Activated CD8-positive, alpha-beta memory T cell treated with anti-CD3 and anti-CD28 coated beads, Interleukin-2, amount 50 U/mL, for 24 hours (primary cell): ENCODE results near the gene TFF1.

Experiments used
- DNase-seq: peaks from one replicate; pipeline ENCODE4 v3.0.0-alpha.2; 2020; ENCODE audit errors: extremely low read depth

TFF1 gene

DNA sequence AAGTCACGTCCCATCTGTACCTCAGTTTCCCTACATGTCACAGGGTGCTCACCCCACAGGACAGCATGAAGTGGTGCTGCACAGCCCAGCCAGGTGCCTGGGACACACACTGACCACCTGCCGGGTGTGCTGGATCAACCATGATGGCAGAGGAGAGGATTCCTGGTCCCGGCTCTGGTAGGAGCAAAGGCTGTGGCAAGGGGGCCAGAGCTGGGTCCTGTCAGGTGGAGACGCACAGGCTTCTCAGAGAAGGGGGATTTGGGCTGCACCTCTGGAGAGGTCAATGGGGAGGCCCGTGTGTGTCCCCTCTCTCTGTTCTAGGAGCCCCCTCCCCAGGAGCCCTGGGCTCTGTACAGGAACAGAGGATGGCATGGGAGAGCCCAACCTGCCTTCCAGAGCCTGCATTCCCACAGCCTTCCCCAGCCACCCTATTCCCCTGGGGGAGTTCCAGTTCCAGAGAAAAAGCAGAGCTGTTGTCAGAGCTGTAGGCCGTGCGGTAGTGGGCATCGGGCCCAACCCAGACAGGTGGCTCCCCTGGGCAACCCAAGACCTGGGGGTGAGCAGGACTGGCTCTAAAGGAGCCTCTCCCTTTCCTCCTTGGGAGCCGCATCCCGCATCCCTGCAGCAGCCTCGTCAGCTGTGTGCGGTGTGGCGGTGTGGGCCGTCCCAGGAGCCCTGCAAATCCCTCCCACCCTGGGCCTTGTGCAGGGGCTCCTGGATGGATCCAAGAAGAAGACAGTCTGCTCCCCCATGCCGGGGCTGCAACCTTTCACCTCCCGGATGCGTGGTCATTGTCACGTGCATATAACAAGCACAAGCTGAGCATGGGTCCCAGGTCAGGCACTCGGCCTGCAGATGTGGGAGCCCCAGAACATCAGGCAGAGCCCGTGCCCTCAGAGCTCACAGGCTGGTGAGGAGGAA lies 48.2 kb downstream of the TFF1 start:
- no peak for DNase-seq

DNA sequence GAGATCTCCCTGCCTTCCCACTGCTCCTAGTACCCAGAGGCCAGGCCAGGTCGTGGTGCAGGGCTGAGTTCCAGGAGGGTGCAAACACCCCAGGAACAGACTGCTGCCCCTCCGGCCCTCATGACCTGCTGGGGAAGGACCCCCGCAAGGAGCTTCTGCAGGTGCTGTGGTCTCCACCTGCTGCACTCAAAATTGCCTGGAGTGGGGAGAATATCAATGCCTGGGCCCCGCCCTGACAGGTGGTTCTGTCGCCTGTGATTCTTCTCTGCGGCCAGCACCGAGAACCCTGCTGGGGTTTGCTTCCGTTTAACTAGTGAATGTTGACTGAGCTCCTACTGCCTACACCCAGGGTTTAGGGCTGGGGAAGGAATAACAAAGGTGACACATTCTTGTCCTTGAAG lies 49.0 kb downstream of the TFF1 start:
- DNase-seq: no peak

DNA sequence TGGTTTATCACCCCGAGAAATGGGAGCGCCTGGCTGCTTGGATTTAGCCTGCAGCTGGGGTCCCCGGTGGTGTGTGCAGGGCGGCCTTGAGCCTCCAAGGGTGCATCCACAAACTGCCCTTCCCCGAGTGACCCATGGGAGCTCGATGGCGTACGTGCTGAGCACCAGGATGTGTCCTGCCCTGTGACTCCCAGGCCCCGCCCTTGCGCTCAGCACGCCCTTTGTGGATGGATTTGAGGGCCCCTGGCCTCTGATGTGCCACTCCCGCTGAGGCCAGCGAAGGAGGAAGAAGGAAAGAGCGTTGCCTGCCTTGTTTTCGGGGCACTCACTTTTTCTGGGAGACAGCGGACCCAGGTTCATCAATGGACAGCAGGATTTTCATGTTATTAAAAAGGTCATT lies 49.4 kb downstream of the TFF1 start:
- no peak for DNase-seq

DNA sequence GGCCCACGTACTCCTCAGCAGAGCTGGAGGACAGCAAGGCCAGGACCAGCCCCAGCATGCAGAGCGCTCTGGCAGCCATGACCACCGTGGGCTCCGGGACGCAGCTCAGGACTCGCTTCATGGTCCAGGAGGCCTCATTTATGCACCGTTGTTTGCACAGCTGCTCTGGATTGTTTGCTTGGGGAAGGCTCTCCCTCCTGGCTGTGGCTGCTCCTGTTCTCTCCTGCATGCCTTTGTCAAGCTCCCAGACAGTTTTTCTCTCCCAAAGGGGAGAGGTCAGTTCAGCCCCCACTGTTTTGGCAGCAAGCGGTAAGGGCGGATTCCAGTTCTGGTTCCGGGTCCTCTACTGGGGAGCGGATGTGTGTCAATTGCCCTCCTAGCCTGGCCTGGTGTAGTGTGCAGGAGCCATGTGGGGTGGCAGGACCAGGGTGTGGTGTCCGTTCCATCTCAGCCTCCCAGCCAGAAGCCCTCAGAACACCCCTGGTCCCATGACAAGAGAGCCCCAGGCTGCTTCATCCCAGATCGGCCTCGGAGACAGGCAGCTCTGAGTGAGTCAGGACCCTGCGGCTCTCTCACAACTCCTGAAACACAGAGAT lies 50.9 kb downstream of the TFF1 start, which contains the start of gene TFF3:
Gene TFF3, minus strand, starts transcription at position 114 of the 596 bp plus-strand sequence. Its CDS starts 35 bp downstream, at position 79.
- DNase-seq: no peak

DNA sequence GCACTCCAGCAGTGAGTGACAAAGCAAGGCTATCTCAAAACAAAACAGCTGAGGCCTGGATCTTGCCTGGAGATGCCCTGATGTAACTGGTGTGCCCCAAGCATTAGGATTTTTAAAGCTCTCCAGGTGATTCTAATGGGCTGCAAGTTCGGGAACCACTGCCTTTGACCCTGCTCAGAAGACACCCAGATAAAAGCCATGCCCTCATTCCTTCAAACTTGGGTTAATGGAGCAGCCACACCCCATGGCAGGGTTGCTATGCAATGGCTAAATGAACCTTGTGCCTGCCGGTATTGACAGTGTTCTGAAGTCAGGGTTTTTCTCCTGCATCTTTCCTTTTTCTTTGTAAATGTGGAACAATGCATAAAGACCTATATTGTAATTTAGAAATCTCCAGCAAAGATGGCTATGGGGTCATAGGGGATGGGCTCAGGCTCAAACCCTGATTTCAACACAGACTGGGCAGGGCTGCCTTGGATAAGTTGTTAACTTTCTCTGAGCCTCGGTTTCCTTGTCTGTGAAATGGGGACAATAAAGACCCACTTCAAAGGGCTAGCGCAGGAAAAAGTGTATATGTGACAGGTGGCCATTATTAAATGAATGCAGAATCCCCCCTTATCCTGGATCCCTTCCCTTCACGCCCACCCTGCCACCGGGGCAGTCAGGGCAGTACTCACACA lies 51.6 kb downstream of the TFF1 start:
- DNase-seq: no peak

DNA sequence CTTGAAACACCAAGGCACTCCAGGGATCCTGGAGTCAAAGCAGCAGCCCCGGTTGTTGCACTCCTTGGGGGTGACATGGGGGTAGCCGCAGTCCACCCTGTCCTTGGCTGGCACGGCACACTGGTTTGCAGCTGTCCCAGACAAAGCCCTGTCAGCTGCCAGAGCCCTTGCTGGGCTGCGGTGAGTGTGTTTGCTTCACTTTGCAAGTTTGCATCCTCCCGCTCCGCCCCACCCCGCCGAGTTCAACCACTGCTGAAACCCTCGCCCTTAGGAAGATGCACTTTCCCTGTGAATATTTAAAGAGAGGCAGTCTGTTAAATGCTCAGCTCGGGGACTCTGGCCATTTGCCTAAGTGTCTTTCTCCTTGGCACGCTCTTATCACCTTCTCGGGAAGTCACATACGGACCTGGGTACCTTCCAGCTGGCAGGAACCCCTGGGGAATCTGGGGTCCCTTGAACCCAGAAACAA lies 52.8 kb downstream of the TFF1 start:
- DNase-seq: no peak

DNA sequence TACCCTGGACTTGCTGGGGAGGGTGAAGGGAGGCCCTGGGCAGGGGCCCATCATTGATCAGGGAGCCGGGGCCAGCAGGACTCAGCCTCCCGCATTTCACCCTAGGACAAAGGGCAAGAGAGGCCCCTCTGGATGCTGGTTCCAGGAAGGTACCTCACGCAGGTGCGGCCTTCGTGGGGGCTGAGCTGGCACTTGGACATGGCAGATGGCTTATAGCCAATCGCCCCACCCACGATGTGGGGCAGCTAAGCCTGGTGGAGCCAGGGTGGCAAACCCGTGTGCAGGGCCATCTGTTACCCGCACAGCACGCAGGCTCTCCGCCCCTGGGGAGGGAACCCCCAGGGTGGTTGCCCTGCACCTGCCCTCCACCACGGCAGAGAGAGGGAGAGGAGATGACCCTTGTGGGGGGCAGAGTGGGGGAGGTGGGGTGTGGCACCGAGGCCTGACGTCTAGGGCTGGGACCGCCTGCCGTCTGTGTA lies 53.7 kb downstream of the TFF1 start:
- no peak for DNase-seq
